GM12891 (cell line): ENCODE measurements around the gene NDFIP2.

Source experiments
- PAX5 ChIP-seq: IDR thresholded peaks from 2 replicates; pipeline ENCODE4 v1.6.1; 2011; ENCODE audit warnings: low read length, moderate library complexity, mild to moderate bottlenecking; ENCODE audit not compliant: insufficient read depth, severe bottlenecking
- POLR2A ChIP-seq: IDR thresholded peaks from 2 replicates; pipeline ENCODE4 v1.6.1; 2011; ENCODE audit warnings: low read depth, low read length, control low read depth
- POLR2AphosphoS5 ChIP-seq: IDR thresholded peaks from 2 replicates; pipeline ENCODE4 v1.6.1; 2011; ENCODE audit warnings: low read depth, low read length, control low read depth
- POU2F2 ChIP-seq: IDR thresholded peaks from 2 replicates; pipeline ENCODE4 v1.6.1; 2011; ENCODE audit warnings: low read depth, mild to moderate bottlenecking, control low read depth, low read length, moderate library complexity
- TAF1 ChIP-seq: IDR thresholded peaks from 2 replicates; pipeline ENCODE4 v1.6.1; 2011; ENCODE audit warnings: low read depth, low read length, control low read depth

- no peak for TF ChIP-seq POLR2A
- TF ChIP-seq POLR2AphosphoS5 = no peak
- no peak for TF ChIP-seq POU2F2
- no peak for TF ChIP-seq TAF1
- no peak for TF ChIP-seq PAX5
Observed at GRCh38 chr13:79604752-79605151, 123.8 kb downstream of the NDFIP2 start.
